ENCODE measurements around the gene FOXP4. TPM values are rescaled to one million over a fixed set of nuclear protein-coding genes. Genes with fewer than 3 reads are reported as not detected.

Gene FOXP4
- total RNA-seq, 1 experiment from 2014 or later: 32.3 TPM

- ChIA-PET POLR2A (no interaction called here), CTCF (no interaction called here), RAD21 (ENCODE audit: low non-redundant PET in 1 of 2, low total read pairs in 2 of 2, uncharacterized antibody in 2 of 2, unreplicated experiment in 2 of 2) (no interaction called here)
- BruUV-seq (replicated peaks): no TSS peak
- Histone ChIP-seq H3K9me2 (ENCODE audit: insufficient read depth) (no peaks in the 10 kb centered on the region), H3K27me3 (ENCODE audit: insufficient read depth, low read length) (no peaks in the 10 kb centered on the region), H3K4me2 (ENCODE audit: low read length) (no peak overlapping the region), H3K27ac (ENCODE audit: low read depth, low read length) (no peak overlapping the region), H4K20me1 (ENCODE audit: insufficient read depth) (no peaks in the 10 kb centered on the region), H3K9me3 (ENCODE audit: control insufficient read depth in 1 of 2, insufficient read depth in 1 of 2, low read depth in 1 of 2, low read length in 2 of 2) (no peaks in the 10 kb centered on the region), H2AFZ (ENCODE audit: low read depth, low read length, poor library complexity, severe bottlenecking) (no peak overlapping the region), H3K9ac (ENCODE audit: low read length) (no peak overlapping the region), H3K4me1 (ENCODE audit: control insufficient read depth in 1 of 2, insufficient read depth in 2 of 2, low read length in 2 of 2) (peaks cover 24 to 27% of the 10 kb centered on the region in 2 experiments), H3K4me3 (replicated peaks in 1 of 2; ENCODE audit: low read depth in 1 of 2, low read length in 2 of 2) (no peak overlapping the region), H3K79me2 (ENCODE audit: insufficient read depth, low read length) (no peaks in the 10 kb centered on the region), H3K36me3 (ENCODE audit: control insufficient read depth in 1 of 2, insufficient read depth in 2 of 2, low read length in 2 of 2) (peaks cover 0 to 4% of the 10 kb centered on the region in 2 experiments; a peak in 1 of 4 replicates)
- ATAC-seq (no peak), DNase-seq (ENCODE audit: low read depth, low spot score) (no peak)
- intact Hi-C loops (cut with micrococcal nuclease): no loop called here
- TF ChIP-seq EZH2phosphoT487 (IDR thresholded peaks at IDR 0.05; ENCODE audit: borderline replicate concordance): no peak
- TF ChIP-seq POLR2A (IDR thresholded peaks at IDR 0.05; ENCODE audit: borderline replicate concordance, extremely low read depth, insufficient read depth, insufficient read length): no peak
- no peak for TF ChIP-seq ZFX (IDR thresholded peaks at IDR 0.05)
- TF ChIP-seq RAD21 (IDR thresholded peaks at IDR 0.05; ENCODE audit: low read depth): no peak
- no peak for TF ChIP-seq EZH2 (IDR thresholded peaks at IDR 0.05)
- no peak for TF ChIP-seq SRF (IDR thresholded peaks at IDR 0.05; ENCODE audit: low read depth)
- TF ChIP-seq CBX3 (IDR thresholded peaks at IDR 0.05; ENCODE audit: low read depth): no peak
- TF ChIP-seq, protein P1, sequence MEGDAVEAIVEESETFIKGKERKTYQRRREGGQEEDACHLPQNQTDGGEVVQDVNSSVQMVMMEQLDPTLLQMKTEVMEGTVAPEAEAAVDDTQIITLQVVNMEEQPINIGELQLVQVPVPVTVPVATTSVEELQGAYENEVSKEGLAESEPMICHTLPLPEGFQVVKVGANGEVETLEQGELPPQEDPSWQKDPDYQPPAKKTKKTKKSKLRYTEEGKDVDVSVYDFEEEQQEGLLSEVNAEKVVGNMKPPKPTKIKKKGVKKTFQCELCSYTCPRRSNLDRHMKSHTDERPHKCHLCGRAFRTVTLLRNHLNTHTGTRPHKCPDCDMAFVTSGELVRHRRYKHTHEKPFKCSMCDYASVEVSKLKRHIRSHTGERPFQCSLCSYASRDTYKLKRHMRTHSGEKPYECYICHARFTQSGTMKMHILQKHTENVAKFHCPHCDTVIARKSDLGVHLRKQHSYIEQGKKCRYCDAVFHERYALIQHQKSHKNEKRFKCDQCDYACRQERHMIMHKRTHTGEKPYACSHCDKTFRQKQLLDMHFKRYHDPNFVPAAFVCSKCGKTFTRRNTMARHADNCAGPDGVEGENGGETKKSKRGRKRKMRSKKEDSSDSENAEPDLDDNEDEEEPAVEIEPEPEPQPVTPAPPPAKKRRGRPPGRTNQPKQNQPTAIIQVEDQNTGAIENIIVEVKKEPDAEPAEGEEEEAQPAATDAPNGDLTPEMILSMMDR (IDR thresholded peaks at IDR 0.05 in 2 of 3, conservative IDR thresholded peaks at IDR 0.05 in 1 of 3; ENCODE audit: borderline replicate concordance in 1 of 3, insufficient read depth in 1 of 3, low read depth in 2 of 3, low read length in 2 of 3): no peak
- TF ChIP-seq MAX (IDR thresholded peaks at IDR 0.05): no peak
- no peak for TF ChIP-seq YY1 (IDR thresholded peaks at IDR 0.05; ENCODE audit: extremely low read depth, insufficient replicate concordance, low read depth, low read length)
- TF ChIP-seq JUND (IDR thresholded peaks at IDR 0.05): no peak
- TF ChIP-seq, protein P2, sequence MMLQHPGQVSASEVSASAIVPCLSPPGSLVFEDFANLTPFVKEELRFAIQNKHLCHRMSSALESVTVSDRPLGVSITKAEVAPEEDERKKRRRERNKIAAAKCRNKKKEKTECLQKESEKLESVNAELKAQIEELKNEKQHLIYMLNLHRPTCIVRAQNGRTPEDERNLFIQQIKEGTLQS (IDR thresholded peaks at IDR 0.05): no peak
- no peak for TF ChIP-seq CEBPB (IDR thresholded peaks at IDR 0.05; ENCODE audit: low read depth)
- TF ChIP-seq, protein P3, sequence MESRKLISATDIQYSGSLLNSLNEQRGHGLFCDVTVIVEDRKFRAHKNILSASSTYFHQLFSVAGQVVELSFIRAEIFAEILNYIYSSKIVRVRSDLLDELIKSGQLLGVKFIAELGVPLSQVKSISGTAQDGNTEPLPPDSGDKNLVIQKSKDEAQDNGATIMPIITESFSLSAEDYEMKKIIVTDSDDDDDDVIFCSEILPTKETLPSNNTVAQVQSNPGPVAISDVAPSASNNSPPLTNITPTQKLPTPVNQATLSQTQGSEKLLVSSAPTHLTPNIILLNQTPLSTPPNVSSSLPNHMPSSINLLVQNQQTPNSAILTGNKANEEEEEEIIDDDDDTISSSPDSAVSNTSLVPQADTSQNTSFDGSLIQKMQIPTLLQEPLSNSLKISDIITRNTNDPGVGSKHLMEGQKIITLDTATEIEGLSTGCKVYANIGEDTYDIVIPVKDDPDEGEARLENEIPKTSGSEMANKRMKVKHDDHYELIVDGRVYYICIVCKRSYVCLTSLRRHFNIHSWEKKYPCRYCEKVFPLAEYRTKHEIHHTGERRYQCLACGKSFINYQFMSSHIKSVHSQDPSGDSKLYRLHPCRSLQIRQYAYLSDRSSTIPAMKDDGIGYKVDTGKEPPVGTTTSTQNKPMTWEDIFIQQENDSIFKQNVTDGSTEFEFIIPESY (IDR thresholded peaks at IDR 0.05; ENCODE audit: extremely low read depth, insufficient replicate concordance, low read length): no peak
Measured at GRCh38 chr6:41584205-41584604, 38.0 kb downstream of the FOXP4 start.

Data from HCT116 (cell line).